WTC11 (cell line): ENCODE data around the gene PLCG1. TPM values are rescaled to one million over a fixed set of nuclear protein-coding genes. Genes with fewer than 3 reads are reported as not detected.
A peak's percentile ranks its signal among the peaks of the same experiment; 100 is the strongest.

ENCODE experiments used
- ATAC-seq: fragments of 200-7000 bp; cut with Tn5 transposase; 2 replicates; pipeline ENCODE4 v1.10.0; 2021; ENCODE audit warnings: mild to moderate bottlenecking, moderate library complexity
- CTCF ChIA-PET: fragments of 300-600 bp; sonication (Branson Sonifier 250); formaldehyde crosslinking; loops from one replicate; lab custom pipeline; 2021; ENCODE audit warnings: antibody characterized with exemption; lab: Charles Lee
- POLR2A ChIA-PET: fragments of 350-600 bp; sonication (Branson Sonifier 250); formaldehyde crosslinking; loops from one replicate; lab custom pipeline; 2021; ENCODE audit warnings: antibody characterized with exemption; lab: Charles Lee
- DNase-seq: peaks from one replicate; pipeline ENCODE4 v3.0.0; 2021; ENCODE audit warnings: low spot score
- H3K27ac Mint-ChIP-seq: 2 replicates; pipeline ENCODE4 v1.8.0; 2021; ENCODE audit warnings: mixed read lengths
- H3K27me3 Mint-ChIP-seq: 2 replicates; pipeline ENCODE4 v1.8.0; 2021; ENCODE audit warnings: low read depth, mild to moderate bottlenecking, moderate library complexity, mixed read lengths
- H3K36me3 Mint-ChIP-seq: 2 replicates; pipeline ENCODE4 v1.8.0; 2021; ENCODE audit warnings: mixed read lengths
- H3K4me1 Mint-ChIP-seq: 2 replicates; pipeline ENCODE4 v1.8.0; 2022; ENCODE audit warnings: mixed read lengths
- H3K4me3 Mint-ChIP-seq: 2 replicates; pipeline ENCODE4 v1.8.0; 2021; ENCODE audit warnings: mild to moderate bottlenecking, moderate library complexity, mixed read lengths
- H3K9me3 Mint-ChIP-seq: 2 replicates; pipeline ENCODE4 v1.8.0; 2021; ENCODE audit warnings: mixed read lengths
- ATF2 ChIP-seq: sonication (generic); formaldehyde crosslinking; IDR thresholded peaks from 2 replicates; pipeline ENCODE4 v1.8.1; 2022; ENCODE audit warnings: low read depth, missing genetic modification reagents, borderline replicate concordance
- CBFB ChIP-seq: sonication (generic); formaldehyde crosslinking; IDR thresholded peaks from 2 replicates; pipeline ENCODE4 v1.8.1; 2022; ENCODE audit warnings: mild to moderate bottlenecking, low read depth, missing genetic modification reagents
- CREM ChIP-seq: sonication (generic); formaldehyde crosslinking; IDR thresholded peaks from 2 replicates; pipeline ENCODE4 v1.8.1; 2022; ENCODE audit warnings: mild to moderate bottlenecking, missing genetic modification reagents, moderate library complexity
- ELF4 ChIP-seq: sonication (generic); formaldehyde crosslinking; IDR thresholded peaks from 2 replicates; pipeline ENCODE4 v1.8.1; 2022; ENCODE audit warnings: low read depth, mild to moderate bottlenecking, moderate library complexity, missing genetic modification reagents
- GABPB1 ChIP-seq: sonication (generic); formaldehyde crosslinking; IDR thresholded peaks from 2 replicates; pipeline ENCODE4 v1.8.1; 2023; ENCODE audit warnings: mild to moderate bottlenecking, missing genetic modification reagents
- GTF2I ChIP-seq: fragments of 250-450 bp; sonication (Bioruptor Pico); conservative IDR thresholded peaks from 2 replicates; pipeline ENCODE4 v1.4.0; 2021; ENCODE audit warnings: mild to moderate bottlenecking
- NFATC4 ChIP-seq: fragments of 250-450 bp; sonication (Bioruptor Pico); IDR thresholded peaks from 2 replicates; pipeline ENCODE4 v1.9.0; 2021; ENCODE audit warnings: mild to moderate bottlenecking
- PREB ChIP-seq: sonication (generic); formaldehyde crosslinking; IDR thresholded peaks from 2 replicates; pipeline ENCODE4 v1.8.1; 2022; ENCODE audit warnings: mild to moderate bottlenecking, missing genetic modification reagents, moderate library complexity, borderline replicate concordance
- RELA ChIP-seq: sonication (generic); formaldehyde crosslinking; IDR thresholded peaks from 2 replicates; pipeline ENCODE4 v1.8.1; 2022; ENCODE audit warnings: missing genetic modification reagents, mild to moderate bottlenecking, borderline replicate concordance
- RORB ChIP-seq: fragments of 250-450 bp; sonication (Bioruptor Pico); IDR thresholded peaks from 2 replicates; pipeline ENCODE4 v1.9.0; 2021; ENCODE audit warnings: mild to moderate bottlenecking
- TCF7 ChIP-seq: sonication (generic); formaldehyde crosslinking; IDR thresholded peaks from 2 replicates; pipeline ENCODE4 v1.8.0; 2022; ENCODE audit warnings: mild to moderate bottlenecking, low read depth, missing genetic modification reagents, moderate library complexity
- TEAD1 ChIP-seq: sonication (generic); formaldehyde crosslinking; IDR thresholded peaks from 2 replicates; pipeline ENCODE4 v1.8.0; 2022; ENCODE audit warnings: mild to moderate bottlenecking, missing genetic modification reagents
- ZNF121 ChIP-seq: sonication (generic); formaldehyde crosslinking; IDR thresholded peaks from 2 replicates; pipeline ENCODE4 v1.8.0; 2023; ENCODE audit warnings: missing genetic modification reagents
- ZNF232 ChIP-seq: sonication (generic); formaldehyde crosslinking; IDR thresholded peaks from 2 replicates; pipeline ENCODE4 v1.8.0; 2022; ENCODE audit warnings: mild to moderate bottlenecking, missing genetic modification reagents
- ZNF281 ChIP-seq: sonication (generic); formaldehyde crosslinking; IDR thresholded peaks from 2 replicates; pipeline ENCODE4 v1.8.0; 2023; ENCODE audit warnings: mild to moderate bottlenecking, missing genetic modification reagents
- ZNF396 ChIP-seq: fragments of 250-450 bp; sonication (Bioruptor Pico); IDR thresholded peaks from 2 replicates; pipeline ENCODE4 v1.8.0; 2021; ENCODE audit warnings: mild to moderate bottlenecking, moderate library complexity, borderline replicate concordance
- total RNA-seq: library from RNA; stranded (reverse); gene quantifications from 3 replicates; pipeline ENCODE4 v1.2.3, GENCODE V29; 2021
- TF ChIP-seq, protein P1 (sequence below): sonication (generic); formaldehyde crosslinking; IDR thresholded peaks from 2 replicates; pipeline ENCODE4 v1.8.1; 2023; ENCODE audit warnings: mild to moderate bottlenecking, missing genetic modification reagents, moderate library complexity
- TF ChIP-seq, protein P2 (sequence below): fragments of 250-450 bp; sonication (Bioruptor Pico); IDR thresholded peaks from 2 replicates; pipeline ENCODE4 v2.1.2; 2022; ENCODE audit warnings: mild to moderate bottlenecking, moderate library complexity
- TF ChIP-seq, protein P3 (sequence below): fragments of 250-450 bp; sonication (Bioruptor Pico); IDR thresholded peaks from 2 replicates; pipeline ENCODE4 v1.9.0; 2021; ENCODE audit warnings: moderate library complexity, mild to moderate bottlenecking, inconsistent platforms, borderline replicate concordance

Gene PLCG1
- total RNA-seq, 1 experiment from 2014 or later = 201 TPM

DNA sequence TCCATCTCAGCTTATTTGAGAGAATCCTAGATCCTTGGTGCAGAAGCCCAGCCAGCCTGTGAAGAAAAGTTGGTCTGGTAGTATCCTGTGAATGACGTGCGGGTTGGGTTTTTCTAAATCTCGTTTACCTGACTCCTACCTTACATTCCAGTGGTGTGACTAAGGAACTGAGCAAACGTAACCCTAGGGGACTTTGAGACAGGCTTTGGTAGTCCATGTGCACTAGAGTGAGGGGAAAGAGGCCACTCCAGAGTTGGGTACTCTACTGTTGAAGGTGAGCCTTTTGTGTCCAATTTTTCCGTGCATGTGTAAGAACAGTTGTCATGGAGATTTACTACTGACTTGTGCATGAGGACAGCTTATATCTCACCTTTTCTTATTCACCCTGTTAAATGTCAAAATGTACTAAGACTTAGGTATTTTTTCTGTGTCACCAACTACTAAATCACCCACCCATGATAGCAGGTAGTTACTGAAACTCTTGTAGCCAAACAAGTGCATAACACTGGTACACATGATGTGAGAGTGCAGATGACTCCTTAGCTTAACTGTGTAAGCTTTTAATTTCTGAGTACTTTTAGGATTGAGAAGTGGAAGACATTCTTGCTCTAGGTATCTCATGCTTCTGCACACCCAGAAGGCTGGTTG lies 26.3 kb upstream of the PLCG1 start (continued):
- TF ChIP-seq GABPB1 (CRISPR knock-in tag) = 0 out of 2 replicates have a peak, but pooled peaks have one; percentile 22
- TF ChIP-seq, all 79 proteins: peak for 1

DNA sequence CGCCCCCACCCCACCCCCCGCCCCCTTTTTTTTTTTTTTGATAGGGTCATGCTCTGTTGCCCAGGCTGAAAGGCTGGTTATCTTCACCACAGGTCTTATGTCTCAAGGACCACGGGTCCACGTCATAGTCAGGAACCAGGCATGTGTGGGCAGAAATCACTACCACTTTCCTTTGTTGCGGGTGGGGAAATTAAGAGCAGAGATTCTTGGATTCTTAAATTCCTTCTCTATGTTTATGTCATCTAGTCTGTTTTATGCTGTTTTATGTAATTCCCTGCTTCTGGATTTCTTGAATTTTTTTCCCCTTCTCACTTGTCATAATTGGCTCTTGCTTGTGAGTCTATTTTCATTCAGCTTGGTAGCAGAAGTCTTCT lies 25.8 kb upstream of the PLCG1 start:
- no peaks in the 10 kb centered on the region for H3K27me3 Mint-ChIP-seq
- H3K9me3 Mint-ChIP-seq = no peaks in the 10 kb centered on the region
- CTCF ChIA-PET = interaction anchor here (0.8 to 2.1 kb wide), 2 partner anchors 121 to 148 kb away, joined by 3 to 5 read pairs; no protein-coding TSS in a partner anchor
- ATAC-seq (no peak), DNase-seq (no peak)
- no peak overlapping the region for H3K4me3 Mint-ChIP-seq
- TF ChIP-seq RORB (CRISPR knock-in tag) (no peak), CBFB (CRISPR knock-in tag) (no peak), TEAD1 (CRISPR knock-in tag) (no peak), TCF7 (CRISPR knock-in tag) (no peak), ZNF281 (CRISPR knock-in tag) (no peak), PREB (CRISPR knock-in tag) (no peak), ZNF232 (CRISPR knock-in tag) (no peak), ZNF396 (CRISPR knock-in tag) (no peak), CREM (no peak), ZNF121 (CRISPR knock-in tag) (no peak), NFATC4 (CRISPR knock-in tag) (no peak), RELA (CRISPR knock-in tag) (no peak), ATF2 (no peak), ELF4 (no peak), GTF2I (CRISPR knock-in tag) (no peak)
- TF ChIP-seq, protein P1, sequence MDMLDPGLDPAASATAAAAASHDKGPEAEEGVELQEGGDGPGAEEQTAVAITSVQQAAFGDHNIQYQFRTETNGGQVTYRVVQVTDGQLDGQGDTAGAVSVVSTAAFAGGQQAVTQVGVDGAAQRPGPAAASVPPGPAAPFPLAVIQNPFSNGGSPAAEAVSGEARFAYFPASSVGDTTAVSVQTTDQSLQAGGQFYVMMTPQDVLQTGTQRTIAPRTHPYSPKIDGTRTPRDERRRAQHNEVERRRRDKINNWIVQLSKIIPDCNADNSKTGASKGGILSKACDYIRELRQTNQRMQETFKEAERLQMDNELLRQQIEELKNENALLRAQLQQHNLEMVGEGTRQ (CRISPR knock-in tag) = no peak
- TF ChIP-seq, protein P2, sequence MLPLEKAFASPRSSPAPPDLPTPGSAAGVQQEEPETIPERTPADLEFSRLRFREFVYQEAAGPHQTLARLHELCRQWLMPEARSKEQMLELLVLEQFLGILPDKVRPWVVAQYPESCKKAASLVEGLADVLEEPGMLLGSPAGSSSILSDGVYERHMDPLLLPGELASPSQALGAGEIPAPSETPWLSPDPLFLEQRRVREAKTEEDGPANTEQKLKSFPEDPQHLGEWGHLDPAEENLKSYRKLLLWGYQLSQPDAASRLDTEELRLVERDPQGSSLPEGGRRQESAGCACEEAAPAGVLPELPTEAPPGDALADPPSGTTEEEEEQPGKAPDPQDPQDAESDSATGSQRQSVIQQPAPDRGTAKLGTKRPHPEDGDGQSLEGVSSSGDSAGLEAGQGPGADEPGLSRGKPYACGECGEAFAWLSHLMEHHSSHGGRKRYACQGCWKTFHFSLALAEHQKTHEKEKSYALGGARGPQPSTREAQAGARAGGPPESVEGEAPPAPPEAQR (CRISPR knock-in tag) = no peak
- TF ChIP-seq, protein P3, sequence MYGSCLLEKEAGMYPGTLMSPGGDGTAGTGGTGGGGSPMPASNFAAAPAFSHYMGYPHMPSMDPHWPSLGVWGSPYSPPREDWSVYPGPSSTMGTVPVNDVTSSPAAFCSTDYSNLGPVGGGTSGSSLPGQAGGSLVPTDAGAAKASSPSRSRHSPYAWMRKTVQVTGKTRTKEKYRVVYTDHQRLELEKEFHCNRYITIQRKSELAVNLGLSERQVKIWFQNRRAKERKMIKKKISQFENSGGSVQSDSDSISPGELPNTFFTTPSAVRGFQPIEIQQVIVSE (CRISPR knock-in tag) = no peak
- POLR2A ChIA-PET = no interaction called here
- no peak overlapping the region for H3K27ac Mint-ChIP-seq
- H3K36me3 Mint-ChIP-seq = peaks cover 66% of the 10 kb centered on the region
- H3K4me1 Mint-ChIP-seq = no peaks in the 10 kb centered on the region
